GM12864 (cell line): Measurements from ENCODE around the gene FRMD1.

Experiments
- DNase-seq: peaks from one replicate; pipeline ENCODE4 v3.0.0-alpha.2; 2011; ENCODE audit warnings: low read depth
- H3K4me3 ChIP-seq: 2 replicates; pipeline ENCODE4 v1.5.1; 2011; ENCODE audit warnings: mild to moderate bottlenecking, low read depth, low read length, control low read depth
- TF ChIP-seq, protein P1 (sequence below): IDR thresholded peaks from 2 replicates; pipeline ENCODE4 v1.5.1; 2011; ENCODE audit warnings: low read depth, mild to moderate bottlenecking, moderate library complexity, low read length, control low read depth, inconsistent platforms; ENCODE audit errors: missing control alignments

Gene FRMD1

DNA sequence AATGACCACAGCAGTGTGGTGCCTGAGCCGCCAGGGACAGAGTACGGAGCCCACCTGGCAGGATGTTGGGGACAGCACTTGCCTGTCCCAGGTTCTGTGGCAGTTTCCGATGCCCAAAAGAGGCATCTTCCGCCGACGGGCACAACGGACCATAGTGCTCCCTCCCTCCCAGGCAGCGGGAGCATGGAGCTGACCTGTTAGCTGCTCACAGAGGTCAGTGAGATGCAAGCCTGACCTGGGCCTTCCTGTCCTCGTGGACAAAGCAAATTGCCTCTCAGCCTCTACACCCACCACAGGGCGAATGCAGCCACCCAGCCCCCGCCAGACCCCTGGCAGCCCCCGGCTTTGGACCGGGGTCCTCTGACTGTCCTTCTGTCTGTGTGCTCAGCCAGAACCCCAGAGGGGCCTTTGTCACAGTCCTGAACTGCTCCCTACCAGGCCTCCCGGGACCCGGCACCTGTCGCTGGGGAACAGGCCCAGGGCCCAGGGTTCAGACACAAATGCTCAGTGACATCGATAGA lies 16.2 kb upstream of the FRMD1 start:
- H3K4me3 ChIP-seq = no peak overlapping the region
- no peak for DNase-seq
- TF ChIP-seq, protein P1, sequence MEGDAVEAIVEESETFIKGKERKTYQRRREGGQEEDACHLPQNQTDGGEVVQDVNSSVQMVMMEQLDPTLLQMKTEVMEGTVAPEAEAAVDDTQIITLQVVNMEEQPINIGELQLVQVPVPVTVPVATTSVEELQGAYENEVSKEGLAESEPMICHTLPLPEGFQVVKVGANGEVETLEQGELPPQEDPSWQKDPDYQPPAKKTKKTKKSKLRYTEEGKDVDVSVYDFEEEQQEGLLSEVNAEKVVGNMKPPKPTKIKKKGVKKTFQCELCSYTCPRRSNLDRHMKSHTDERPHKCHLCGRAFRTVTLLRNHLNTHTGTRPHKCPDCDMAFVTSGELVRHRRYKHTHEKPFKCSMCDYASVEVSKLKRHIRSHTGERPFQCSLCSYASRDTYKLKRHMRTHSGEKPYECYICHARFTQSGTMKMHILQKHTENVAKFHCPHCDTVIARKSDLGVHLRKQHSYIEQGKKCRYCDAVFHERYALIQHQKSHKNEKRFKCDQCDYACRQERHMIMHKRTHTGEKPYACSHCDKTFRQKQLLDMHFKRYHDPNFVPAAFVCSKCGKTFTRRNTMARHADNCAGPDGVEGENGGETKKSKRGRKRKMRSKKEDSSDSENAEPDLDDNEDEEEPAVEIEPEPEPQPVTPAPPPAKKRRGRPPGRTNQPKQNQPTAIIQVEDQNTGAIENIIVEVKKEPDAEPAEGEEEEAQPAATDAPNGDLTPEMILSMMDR = no peak

DNA sequence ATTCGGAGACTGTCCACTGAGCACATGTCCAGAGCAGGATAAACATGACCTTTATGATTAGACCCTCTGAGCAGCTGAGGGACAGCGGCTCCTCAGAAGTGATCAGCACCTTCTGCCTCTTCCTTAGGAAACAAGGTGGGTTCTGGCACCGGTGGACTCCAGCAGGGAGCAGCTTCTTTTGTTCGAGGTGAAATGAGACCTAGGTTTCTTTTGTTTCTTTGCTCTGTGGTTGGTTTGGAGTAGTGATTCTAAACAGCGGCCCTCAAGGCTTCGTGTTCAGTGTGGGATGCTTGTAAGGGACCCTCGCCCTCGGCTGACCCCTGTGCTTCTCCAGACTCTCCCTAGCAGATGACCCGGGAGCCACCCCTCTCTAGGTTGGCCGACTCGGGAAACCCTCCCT lies 14.6 kb upstream of the FRMD1 start:
- H3K4me3 ChIP-seq = no peak overlapping the region
- TF ChIP-seq, protein P1 = no peak
- no peak for DNase-seq

DNA sequence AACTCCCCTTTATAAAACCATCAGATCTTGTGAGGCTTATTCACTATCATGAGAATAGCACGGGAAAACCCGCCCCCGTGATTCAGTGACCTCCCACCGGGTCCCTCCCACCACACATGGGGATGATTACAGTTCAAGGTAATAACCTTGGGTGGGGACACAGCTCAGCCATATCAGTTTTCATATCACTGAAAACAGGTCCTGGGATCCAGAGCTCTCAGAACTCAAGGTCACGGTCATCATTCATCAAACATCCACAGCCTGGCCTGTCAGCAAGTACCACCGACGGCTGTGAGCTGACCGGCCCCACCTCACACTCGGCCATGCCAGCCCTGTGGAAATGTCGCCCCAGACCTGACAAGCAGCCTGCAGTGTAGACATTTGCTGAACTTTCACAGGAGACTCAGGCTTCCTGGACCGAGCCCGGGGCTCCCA lies 14.1 kb upstream of the FRMD1 start:
- TF ChIP-seq, protein P1 = no peak
- H3K4me3 ChIP-seq = no peak overlapping the region
- DNase-seq = no peak

DNA sequence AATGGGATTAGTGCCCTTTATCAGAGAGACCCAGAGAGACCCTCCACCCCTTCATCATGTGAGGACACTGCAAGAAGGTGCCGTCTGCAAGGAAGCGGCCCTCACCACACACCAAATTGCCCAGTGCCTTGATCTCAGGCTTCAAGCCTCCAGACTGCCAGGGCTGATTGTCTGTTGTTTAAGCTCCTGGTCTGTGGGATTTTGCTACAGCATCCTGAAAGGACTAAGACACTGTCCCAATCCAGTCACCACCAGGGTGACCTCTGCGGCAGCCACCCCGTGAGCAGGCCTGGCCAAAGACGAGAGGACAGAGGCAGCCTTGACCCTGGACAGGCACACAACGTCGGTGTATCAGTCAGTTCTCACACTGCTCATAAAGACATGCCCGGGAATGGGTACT lies 13.5 kb upstream of the FRMD1 start:
- DNase-seq = no peak
- TF ChIP-seq, protein P1 = no peak
- no peak overlapping the region for H3K4me3 ChIP-seq

DNA sequence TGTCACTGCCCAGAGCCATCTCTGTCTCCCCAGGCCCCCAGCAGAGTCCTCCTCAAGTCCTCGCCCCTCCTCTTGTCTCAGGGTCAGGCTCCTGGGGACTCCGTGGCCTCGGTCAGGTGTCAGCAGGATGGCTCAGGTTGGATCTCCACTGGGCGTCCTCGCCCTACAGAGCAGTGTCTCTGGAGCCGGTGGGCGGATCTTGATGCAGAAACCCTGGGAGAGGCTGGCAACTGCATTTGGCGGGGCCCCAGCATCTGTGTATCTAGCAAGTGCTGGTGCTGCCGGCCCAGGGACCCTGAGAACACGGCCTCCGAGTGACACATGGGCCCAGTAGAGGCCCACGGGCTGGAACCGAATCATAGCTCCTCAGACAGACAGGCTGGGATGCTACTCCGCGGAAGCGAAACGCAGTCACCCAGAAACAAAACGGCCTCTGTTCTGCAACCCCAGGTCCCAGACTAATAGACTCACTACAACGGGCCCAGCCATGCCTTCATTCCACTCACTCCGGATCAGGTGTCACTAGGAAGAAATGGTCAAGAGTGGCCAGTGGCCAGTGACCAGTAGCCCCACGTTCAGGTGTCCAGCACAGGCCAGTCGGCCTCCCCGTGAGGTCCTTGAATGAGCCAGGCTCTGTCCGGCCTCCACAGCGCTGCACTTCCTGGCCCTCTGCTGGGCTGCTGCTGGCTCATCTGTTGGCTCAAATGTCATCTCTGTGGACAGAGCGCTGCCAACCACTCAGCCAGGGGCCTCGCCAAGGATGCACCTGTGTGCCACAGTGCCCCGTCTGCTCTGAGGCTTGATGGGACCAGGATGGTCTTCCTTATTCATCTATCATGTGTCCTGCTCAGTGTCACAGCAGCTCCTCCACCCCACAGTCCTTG lies 12.6 kb upstream of the FRMD1 start:
- no peak for DNase-seq
- H3K4me3 ChIP-seq = no peak overlapping the region
- TF ChIP-seq, protein P1 = no peak

DNA sequence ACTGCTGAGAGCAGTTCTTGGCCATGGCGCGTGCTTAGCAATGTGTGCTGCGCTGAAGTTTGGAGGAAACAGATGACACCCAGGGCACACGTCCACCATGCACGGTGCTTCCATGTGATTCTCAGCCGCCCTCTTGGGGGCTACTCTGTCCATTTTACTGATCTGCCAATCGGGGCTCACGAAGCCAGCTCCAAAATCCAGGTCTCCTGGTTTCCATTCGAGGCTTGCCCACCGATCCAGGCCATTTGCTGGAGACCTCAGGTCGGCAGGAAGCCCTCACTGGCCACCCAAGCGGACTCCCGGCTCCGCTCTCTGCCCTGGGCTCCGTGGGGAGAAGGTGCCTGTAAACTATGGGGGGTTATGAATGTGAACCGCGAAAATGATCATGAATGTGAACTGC lies 11.7 kb upstream of the FRMD1 start:
- TF ChIP-seq, protein P1 = no peak
- no peak for DNase-seq
- no peak overlapping the region for H3K4me3 ChIP-seq
